NCI-H510A treated with DMSO at 0.1 percent for 48 hours (cell line): ENCODE measurements around the gene MGAT4A.

Source experiments
- DNase-seq: peaks from one replicate; lab custom pipeline; 2025; lab: John Stamatoyannopoulos, UW

MGAT4A gene

GRCh38 chr2:98658816-98659490 lies 72.0 kb downstream of the MGAT4A start:
- DNase-seq = no peak

- no peak for DNase-seq
Observed at GRCh38 chr2:98656800-98657199, 74.1 kb downstream of the MGAT4A start.

GRCh38 chr2:98654699-98655495 lies 76.0 kb downstream of the MGAT4A start:
- no peak for DNase-seq

- no peak for DNase-seq
Observed at GRCh38 chr2:98650998-98651397, 79.9 kb downstream of the MGAT4A start.

GRCh38 chr2:98649992-98650375 lies 80.9 kb downstream of the MGAT4A start:
- DNase-seq = no peak

GRCh38 chr2:98649135-98649991 lies 81.6 kb downstream of the MGAT4A start:
- peak; percentile 78 for DNase-seq

GRCh38 chr2:98648451-98648850 lies 82.5 kb downstream of the MGAT4A start:
- DNase-seq = no peak

- DNase-seq = no peak
Observed at GRCh38 chr2:98647636-98648035, 83.3 kb downstream of the MGAT4A start.

- DNase-seq = no peak
Observed at GRCh38 chr2:98643496-98644100, 87.3 kb downstream of the MGAT4A start.

- no peak for DNase-seq
Observed at GRCh38 chr2:98637401-98638147, 93.4 kb downstream of the MGAT4A start.

- DNase-seq = no peak
Observed at GRCh38 chr2:98634406-98635092, 96.4 kb downstream of the MGAT4A start.

GRCh38 chr2:98632351-98632750 lies 98.6 kb downstream of the MGAT4A start:
- no peak for DNase-seq

- DNase-seq = no peak
Observed at GRCh38 chr2:98623657-98624056, 107.3 kb downstream of the MGAT4A start.

- DNase-seq = no peak
Observed at GRCh38 chr2:98617149-98617548, 113.8 kb downstream of the MGAT4A start.

GRCh38 chr2:98615481-98615880 lies 115.5 kb downstream of the MGAT4A start:
- no peak for DNase-seq

- DNase-seq = no peak
Observed at GRCh38 chr2:98614024-98614739, 116.8 kb downstream of the MGAT4A start.

- no peak for DNase-seq
Observed at GRCh38 chr2:98608962-98609604, 121.8 kb downstream of the MGAT4A start.

GRCh38 chr2:98608116-98608961 lies 122.6 kb downstream of the MGAT4A start, which contains the start of the genes COA5 and UNC50:
Gene COA5 (minus strand): TSS chr2:98608512. CDS start chr2:98608405, 107 bp downstream.
Gene UNC50 (plus strand): TSS chr2:98608589. CDS start chr2:98609760, 1,171 bp downstream.
- peak; percentile 52 for DNase-seq

GRCh38 chr2:98607741-98608115 lies 123.2 kb downstream of the MGAT4A start:
- no peak for DNase-seq
